Ovary (tissue), 3 donors: Measurements from ENCODE around the gene THRB.

Experiments used
- POLR2A ChIP-seq: fragments of 450-650 bp; IDR thresholded peaks from one replicate; pipeline ENCODE4 v1.6.1; 2017; ENCODE audit warnings: antibody characterized with exemption, mild to moderate bottlenecking, moderate library complexity
- TF ChIP-seq, protein P1 (sequence below), 3 donors: fragments of 450-650 bp in 2 of 3; fragments of 200-600 bp in 1 of 3; IDR thresholded peaks; one replicate each; pipeline versions ENCODE4 v1.5.1 to v1.8.0; 2016 to 2022; ENCODE audit warnings: antibody characterized with exemption in 3 of 3, mild to moderate bottlenecking in 1 of 3
- donor health status: DM: no; HTN: no; CAD: no.

DNA sequence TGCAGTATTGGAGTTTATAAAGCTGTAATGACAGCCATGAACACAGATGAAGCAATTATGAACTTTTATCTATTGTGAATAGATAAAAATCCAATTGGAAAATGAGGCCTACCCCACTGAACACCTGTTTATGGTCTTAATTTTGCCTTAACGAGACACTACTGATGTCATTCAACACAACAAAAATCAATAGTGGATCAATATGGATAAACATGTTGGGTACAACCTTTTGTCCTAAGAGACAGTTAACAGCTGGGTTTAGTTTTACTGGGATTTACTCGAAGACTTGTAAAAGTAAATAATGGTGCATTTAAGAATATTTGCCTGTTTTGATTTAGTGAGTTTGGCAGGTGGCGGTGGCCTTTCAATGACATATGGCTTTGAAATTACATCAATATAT lies 331.7 kb downstream of the THRB start:
- TF ChIP-seq, protein P1, sequence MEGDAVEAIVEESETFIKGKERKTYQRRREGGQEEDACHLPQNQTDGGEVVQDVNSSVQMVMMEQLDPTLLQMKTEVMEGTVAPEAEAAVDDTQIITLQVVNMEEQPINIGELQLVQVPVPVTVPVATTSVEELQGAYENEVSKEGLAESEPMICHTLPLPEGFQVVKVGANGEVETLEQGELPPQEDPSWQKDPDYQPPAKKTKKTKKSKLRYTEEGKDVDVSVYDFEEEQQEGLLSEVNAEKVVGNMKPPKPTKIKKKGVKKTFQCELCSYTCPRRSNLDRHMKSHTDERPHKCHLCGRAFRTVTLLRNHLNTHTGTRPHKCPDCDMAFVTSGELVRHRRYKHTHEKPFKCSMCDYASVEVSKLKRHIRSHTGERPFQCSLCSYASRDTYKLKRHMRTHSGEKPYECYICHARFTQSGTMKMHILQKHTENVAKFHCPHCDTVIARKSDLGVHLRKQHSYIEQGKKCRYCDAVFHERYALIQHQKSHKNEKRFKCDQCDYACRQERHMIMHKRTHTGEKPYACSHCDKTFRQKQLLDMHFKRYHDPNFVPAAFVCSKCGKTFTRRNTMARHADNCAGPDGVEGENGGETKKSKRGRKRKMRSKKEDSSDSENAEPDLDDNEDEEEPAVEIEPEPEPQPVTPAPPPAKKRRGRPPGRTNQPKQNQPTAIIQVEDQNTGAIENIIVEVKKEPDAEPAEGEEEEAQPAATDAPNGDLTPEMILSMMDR (IDR thresholded peaks at IDR 0.05): no peak
- TF ChIP-seq POLR2A: no peak
